ENCODE data around the gene SMIM45.

DNA sequence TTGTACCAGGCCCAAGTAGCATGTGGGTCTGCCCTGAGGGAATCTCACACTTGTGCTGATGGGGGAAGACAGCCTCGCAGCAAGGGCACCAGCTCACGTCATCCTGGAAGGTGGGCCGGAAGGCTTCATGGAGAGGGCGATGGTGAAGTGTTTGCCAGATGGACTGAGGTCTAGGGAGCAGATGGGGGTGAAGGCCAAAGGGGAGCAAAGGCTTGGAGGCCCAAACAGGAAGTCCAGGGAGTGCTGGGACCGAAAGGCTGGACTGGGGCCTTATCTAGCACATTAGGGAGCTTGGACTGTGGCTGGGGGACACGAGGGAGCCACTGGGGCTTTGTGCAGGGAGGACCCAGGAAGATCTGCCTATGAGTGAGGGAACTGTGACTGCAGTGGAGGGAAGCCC lies 24.1 kb upstream of the SMIM45 start:
- TF ChIP-seq, protein P1, sequence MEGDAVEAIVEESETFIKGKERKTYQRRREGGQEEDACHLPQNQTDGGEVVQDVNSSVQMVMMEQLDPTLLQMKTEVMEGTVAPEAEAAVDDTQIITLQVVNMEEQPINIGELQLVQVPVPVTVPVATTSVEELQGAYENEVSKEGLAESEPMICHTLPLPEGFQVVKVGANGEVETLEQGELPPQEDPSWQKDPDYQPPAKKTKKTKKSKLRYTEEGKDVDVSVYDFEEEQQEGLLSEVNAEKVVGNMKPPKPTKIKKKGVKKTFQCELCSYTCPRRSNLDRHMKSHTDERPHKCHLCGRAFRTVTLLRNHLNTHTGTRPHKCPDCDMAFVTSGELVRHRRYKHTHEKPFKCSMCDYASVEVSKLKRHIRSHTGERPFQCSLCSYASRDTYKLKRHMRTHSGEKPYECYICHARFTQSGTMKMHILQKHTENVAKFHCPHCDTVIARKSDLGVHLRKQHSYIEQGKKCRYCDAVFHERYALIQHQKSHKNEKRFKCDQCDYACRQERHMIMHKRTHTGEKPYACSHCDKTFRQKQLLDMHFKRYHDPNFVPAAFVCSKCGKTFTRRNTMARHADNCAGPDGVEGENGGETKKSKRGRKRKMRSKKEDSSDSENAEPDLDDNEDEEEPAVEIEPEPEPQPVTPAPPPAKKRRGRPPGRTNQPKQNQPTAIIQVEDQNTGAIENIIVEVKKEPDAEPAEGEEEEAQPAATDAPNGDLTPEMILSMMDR (IDR thresholded peaks at IDR 0.05; ENCODE audit: borderline replicate concordance, extremely low read depth, low read length, poor library complexity, severe bottlenecking): no peak
- TF ChIP-seq EZH2 (IDR thresholded peaks at IDR 0.05; ENCODE audit: borderline replicate concordance, low read depth, low read length, severe bottlenecking): no peak

Measured in DND-41 (cell line).